ENCODE results near the gene BTBD10. TPM values are rescaled to one million over a fixed set of nuclear protein-coding genes. Genes with fewer than 3 reads are reported as not detected.

BTBD10 gene
- total RNA-seq, 1 donor from 2014 or later = 29.4 TPM

DNA sequence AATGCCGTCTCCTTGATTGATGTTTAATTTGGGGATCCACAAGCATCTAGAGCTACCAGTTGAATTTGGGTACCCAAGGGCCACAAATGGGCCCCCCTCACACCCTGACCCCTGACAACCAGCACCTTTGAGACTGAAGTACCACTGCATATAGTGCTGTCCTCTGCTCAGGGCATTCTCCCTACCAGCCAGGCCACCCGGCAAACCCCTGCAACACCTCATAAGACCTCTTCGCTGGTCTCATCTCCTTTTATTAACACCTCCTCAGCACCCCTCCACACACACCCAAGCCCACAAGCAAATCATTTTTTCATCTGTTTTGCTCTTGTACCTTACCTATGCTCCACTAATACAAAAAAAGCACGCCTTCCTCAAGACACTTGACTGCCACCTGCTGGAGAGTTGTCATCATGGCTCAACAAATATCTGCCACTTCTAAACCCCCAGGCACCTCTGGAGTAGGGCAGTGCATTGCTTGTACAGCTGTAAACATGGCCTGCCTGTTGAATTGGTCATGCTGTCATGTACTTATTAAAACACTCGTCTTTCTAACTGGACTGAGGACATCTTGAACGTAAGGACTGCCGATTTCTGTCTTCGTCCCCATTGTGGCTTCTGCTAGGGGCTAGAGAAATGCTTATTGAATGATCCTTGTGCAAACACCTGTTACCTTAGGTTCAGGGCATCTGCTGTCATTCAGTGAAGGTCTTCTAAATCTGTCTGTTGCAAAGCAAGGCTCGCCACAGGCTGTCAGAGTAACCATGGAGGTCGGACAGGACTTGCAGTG lies 118.9 kb downstream of the BTBD10 start:
- Mint-ChIP-seq H3K9me3 (ENCODE audit: unreplicated experiment) (no peaks in the 10 kb centered on the region), H3K27me3 (ENCODE audit: unreplicated experiment) (no peaks in the 10 kb centered on the region), H3K36me3 (ENCODE audit: unreplicated experiment) (peaks cover 4% of the 10 kb centered on the region), H3K27ac (ENCODE audit: unreplicated experiment) (no peak overlapping the region), H3K4me1 (ENCODE audit: unreplicated experiment) (peaks cover 13% of the 10 kb centered on the region), H3K4me3 (ENCODE audit: unreplicated experiment) (no peak overlapping the region)
- no peak for DNase-seq (ENCODE audit: extremely low spot score, unreplicated experiment)
- TF ChIP-seq, protein P1, sequence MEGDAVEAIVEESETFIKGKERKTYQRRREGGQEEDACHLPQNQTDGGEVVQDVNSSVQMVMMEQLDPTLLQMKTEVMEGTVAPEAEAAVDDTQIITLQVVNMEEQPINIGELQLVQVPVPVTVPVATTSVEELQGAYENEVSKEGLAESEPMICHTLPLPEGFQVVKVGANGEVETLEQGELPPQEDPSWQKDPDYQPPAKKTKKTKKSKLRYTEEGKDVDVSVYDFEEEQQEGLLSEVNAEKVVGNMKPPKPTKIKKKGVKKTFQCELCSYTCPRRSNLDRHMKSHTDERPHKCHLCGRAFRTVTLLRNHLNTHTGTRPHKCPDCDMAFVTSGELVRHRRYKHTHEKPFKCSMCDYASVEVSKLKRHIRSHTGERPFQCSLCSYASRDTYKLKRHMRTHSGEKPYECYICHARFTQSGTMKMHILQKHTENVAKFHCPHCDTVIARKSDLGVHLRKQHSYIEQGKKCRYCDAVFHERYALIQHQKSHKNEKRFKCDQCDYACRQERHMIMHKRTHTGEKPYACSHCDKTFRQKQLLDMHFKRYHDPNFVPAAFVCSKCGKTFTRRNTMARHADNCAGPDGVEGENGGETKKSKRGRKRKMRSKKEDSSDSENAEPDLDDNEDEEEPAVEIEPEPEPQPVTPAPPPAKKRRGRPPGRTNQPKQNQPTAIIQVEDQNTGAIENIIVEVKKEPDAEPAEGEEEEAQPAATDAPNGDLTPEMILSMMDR (IDR thresholded peaks at IDR 0.05) = peak; percentile 84

DNA sequence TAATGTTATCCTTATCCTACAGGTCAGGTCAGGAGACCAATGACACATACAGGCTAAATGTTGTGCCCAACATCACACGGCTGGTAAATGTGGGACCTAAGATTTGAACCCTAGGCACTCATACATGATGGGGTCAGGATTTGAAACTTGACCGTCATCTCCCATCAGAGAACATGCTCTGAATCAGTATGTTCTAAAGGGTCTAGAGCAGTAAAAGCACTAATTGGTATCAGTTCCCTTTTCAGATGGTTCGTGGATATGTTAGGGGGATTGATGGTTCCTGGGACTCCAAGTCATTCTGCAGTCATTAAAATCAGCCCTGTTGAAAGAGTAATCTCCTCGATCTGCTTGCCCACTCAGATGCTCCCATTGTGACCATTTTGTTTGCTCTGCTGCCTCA lies 120.0 kb downstream of the BTBD10 start:
- Mint-ChIP-seq H3K4me1 (ENCODE audit: unreplicated experiment) (peaks cover 24% of the 10 kb centered on the region), H3K36me3 (ENCODE audit: unreplicated experiment) (peaks cover 4% of the 10 kb centered on the region), H3K27me3 (ENCODE audit: unreplicated experiment) (no peaks in the 10 kb centered on the region), H3K4me3 (ENCODE audit: unreplicated experiment) (no peak overlapping the region), H3K9me3 (ENCODE audit: unreplicated experiment) (no peaks in the 10 kb centered on the region), H3K27ac (ENCODE audit: unreplicated experiment) (no peak overlapping the region)
- no peak for DNase-seq (ENCODE audit: extremely low spot score, unreplicated experiment)
- TF ChIP-seq, protein P1 (IDR thresholded peaks at IDR 0.05) = no peak

GRCh38 chr11:13341026-13341425 lies 122.0 kb downstream of the BTBD10 start:
- Mint-ChIP-seq H3K4me3 (ENCODE audit: unreplicated experiment) (no peak overlapping the region), H3K9me3 (ENCODE audit: unreplicated experiment) (no peaks in the 10 kb centered on the region), H3K36me3 (ENCODE audit: unreplicated experiment) (peaks cover 4% of the 10 kb centered on the region), H3K4me1 (ENCODE audit: unreplicated experiment) (peaks cover 33% of the 10 kb centered on the region), H3K27me3 (ENCODE audit: unreplicated experiment) (no peaks in the 10 kb centered on the region), H3K27ac (ENCODE audit: unreplicated experiment) (no peak overlapping the region)
- TF ChIP-seq, protein P1 (IDR thresholded peaks at IDR 0.05) = no peak
- no peak for DNase-seq (ENCODE audit: extremely low spot score, unreplicated experiment)

DNA sequence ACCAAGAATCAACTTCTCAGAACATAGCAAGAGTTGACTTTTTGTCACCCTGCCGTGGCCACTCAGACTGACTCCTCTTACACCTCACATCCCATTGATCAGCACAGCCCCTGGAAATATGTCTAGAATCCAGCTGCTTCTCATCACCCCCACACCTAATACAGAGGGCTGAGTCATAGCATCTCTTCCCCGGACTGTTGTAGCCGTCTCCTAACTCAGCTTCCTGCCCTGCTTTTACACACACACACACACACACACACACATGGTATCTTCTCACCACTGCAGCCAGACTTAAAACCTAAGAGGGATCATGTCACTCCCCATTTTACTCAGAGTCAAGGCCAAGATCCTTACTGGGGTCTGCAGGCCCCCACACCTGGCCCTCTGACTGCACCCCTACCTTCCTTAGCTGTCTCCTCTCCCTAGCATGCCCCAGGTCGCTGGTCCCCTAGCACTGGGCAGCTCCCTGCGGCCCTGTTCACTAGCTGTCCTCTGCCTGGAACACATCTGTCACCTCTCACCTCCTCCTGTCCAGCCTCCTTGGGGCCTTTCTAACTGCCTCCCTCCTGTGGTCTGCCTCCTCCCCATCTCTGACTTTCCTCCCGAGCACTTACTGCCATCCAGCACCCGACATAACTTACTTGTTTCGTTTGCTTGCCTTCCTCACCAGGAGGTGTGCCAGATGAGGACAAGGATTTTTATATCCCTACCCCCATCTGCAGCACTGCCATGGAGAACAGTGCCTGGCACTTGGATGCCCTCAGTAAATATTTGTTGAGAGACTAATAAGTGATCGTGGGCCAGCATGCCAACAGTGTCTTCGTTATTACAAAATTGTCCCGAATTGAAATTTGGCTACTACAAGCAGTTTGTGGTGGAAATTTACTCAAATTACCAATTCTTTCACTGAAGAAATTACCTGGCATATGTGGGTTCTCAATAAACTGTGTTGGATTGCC lies 123.5 kb downstream of the BTBD10 start:
- TF ChIP-seq, protein P1 (IDR thresholded peaks at IDR 0.05) = no peak
- no peaks in the 10 kb centered on the region for H3K9me3 Mint-ChIP-seq (ENCODE audit: unreplicated experiment)
- peak overlapping the region; percentile 95 for H3K27ac Mint-ChIP-seq (ENCODE audit: unreplicated experiment)
- no peaks in the 10 kb centered on the region for H3K27me3 Mint-ChIP-seq (ENCODE audit: unreplicated experiment)
- peaks cover 4% of the 10 kb centered on the region for H3K36me3 Mint-ChIP-seq (ENCODE audit: unreplicated experiment)
- H3K4me1 Mint-ChIP-seq (ENCODE audit: unreplicated experiment) = peaks cover 35% of the 10 kb centered on the region
- H3K4me3 Mint-ChIP-seq (ENCODE audit: unreplicated experiment) = peak overlapping the region; percentile 73
- DNase-seq (ENCODE audit: extremely low spot score, unreplicated experiment) = no peak
